HK-2 (cell line): Measurements from ENCODE around the gene RNU4-1.

ENCODE experiments used
- DNase-seq: peaks from one replicate; pipeline ENCODE4 v3.0.0-alpha.2; 2018; ENCODE audit not compliant: unreplicated experiment

Gene RNU4-1

GRCh38 chr12:120290609-120291305 is 2.3 kb downstream of the RNU4-1 start:
- peak; percentile 58 for DNase-seq

DNA sequence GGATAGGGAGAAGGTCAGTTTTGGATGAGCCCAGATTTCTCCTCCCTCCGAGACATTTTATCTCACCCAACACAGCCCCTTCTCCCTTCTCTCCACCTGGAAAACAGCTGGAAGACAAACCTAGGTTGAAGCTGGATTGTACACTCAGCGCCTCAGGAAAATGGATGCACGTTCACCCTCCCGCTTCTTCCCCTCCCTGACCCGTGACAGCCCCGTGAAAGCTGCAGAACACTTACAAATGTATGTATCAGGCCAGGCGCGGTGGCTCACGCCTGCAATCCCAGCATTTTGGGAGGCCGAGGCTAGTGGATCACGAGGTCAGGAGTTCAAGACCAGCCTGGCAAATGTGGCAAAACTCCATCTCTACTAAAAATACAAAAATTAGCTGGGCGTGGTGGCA is 5.5 kb downstream of the RNU4-1 start:
- no peak for DNase-seq

- DNase-seq = no peak
Observed at GRCh38 chr12:120286768-120287490, 6.1 kb downstream of the RNU4-1 start.

DNA sequence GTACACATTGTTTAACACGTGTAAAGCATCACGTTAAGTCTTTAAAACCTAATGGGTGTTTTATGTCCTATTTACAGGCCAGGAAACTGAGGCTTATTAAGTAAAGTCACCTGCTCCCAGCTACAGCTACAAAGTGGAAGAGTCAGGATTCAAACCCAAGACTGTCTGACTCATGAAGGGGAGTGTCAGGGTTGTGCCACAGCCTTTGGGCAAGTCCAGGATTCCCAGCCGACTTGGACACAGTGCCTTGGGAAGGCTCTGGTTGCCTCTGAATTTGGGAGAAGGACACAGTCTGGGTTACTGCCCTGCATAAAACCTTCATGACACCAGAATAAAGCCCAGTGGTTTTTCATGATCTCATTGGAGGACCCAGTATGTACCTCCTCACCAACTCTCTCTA is 8.7 kb downstream of the RNU4-1 start:
- DNase-seq = no peak

DNA sequence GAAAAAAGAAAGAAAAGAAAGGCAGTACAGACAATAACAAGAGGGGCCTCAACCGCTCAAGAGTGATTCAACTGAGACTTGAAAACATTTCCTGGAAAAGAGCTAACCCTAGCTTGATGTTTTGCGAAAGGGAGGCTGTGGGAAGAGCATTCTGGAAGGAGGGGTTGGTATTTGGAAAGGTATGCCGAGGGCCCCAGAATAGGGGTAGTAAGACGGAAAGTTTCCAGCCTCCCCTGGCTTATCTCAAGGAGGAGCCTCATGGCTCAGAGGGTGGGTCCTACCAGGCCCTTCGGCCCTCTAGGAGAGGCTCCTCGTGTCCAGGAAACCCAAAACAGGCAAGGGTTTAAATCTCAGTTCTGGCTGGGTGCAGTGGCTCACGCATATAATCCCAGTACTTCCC is 9.7 kb downstream of the RNU4-1 start:
- DNase-seq = no peak

- no peak for DNase-seq
Observed at GRCh38 chr12:120278137-120279069, 14.6 kb downstream of the RNU4-1 start.

GRCh38 chr12:120276734-120277133 is 16.3 kb downstream of the RNU4-1 start:
- no peak for DNase-seq

DNA sequence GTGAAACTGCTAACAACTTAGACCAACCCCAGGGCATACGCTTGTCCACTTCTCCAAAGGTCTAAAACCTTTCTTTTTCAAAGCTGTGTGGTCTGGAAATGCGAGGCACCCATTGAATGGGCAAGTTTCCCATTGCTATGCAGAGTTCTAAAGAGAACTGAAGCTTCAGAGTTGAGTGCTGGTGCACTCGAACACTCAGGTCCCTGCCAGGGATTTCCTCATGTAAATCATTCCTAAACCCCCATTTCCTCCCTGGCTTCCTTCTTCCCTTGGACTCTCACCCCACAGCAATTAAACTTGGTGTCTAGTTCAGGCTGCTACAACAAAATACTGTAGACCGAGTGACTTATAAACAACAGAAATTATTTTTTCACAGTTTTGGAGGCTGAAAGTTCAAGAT is 25.3 kb downstream of the RNU4-1 start:
- no peak for DNase-seq

- no peak for DNase-seq
Observed at GRCh38 chr12:120266180-120266870, 26.7 kb downstream of the RNU4-1 start.

DNA sequence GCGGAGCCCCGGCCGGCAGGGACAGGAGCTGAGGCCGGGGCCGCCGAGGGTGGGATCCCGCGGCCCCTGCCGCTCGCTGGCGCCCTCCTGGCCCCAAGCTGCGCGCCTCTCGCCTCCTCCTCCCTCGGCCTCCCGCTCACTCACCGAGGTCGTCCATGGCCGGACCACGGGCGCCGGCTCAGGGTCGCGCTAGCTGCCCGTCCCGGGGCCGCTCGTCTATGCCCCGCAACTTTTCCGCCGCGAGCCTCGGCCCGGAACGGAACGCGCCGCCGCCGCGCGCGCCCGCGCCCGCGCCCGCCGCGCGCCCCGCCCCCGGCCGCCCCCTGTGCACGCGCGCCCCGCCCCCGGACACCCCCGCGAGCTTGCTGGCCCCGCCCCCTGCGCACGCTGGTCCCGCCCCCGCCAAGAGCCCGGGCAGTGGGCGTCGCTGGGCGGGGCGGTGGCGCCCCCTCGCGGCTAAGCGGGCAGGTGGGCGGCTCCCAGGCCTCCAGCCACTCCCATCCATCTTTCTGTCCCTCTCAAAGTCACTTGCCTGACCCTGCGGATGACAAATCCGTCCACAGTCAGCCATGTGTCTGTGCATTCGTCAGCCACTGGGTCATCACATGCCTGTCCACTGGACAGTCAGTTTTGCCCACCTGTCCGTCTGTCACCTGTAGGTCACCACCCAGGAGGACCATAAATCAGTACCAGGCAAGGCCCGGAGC is 27.4 kb downstream of the RNU4-1 start, which contains the start of gene PXN:
PXN (minus strand) TSS at position 258 of the 707 bp plus-strand sequence; CDS start at position 157, 101 bp downstream.
- peak; percentile 93 for DNase-seq

- DNase-seq = no peak
Observed at GRCh38 chr12:120264904-120265472, 28.0 kb downstream of the RNU4-1 start.

DNA sequence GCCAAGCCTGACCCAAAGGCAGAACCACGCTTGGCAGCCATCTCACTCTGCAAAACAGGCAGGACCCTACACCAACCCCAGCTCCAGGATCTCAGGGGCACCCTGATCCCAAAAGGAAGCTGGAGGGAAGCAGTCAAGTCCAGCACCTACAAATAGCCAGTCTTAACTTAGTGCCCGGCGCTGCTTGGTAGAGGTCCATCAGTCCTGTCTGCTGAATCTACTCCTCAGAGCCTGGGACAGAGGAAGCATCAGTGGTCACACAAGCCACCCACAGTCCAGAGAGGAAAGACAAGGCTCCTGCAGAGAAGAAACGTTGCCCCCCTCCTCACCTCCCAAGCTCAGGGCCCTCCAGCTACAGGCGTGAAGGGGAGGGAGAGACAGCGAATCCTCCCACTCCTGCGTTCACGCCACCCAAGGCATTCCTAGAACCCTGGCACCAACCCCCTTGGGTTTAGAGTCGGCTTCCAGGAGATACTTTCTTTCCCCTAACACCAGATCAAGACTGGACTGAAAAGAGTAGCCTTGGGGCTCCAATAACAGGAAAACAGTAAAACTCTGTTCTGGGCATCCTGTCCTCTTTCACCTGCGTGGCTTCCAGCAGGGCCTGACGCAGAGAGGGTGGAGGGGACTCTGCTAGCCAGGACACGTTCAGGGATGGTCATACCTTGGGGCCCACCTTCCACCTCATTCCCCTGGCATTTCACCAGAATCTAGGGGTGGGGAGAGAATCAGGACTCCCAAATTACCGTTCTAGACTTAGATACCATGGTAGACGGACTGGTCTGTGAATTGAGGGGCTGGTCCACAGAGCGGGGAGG is 28.7 kb downstream of the RNU4-1 start:
- no peak for DNase-seq

GRCh38 chr12:120263748-120264085 is 29.3 kb downstream of the RNU4-1 start:
- no peak for DNase-seq

GRCh38 chr12:120262852-120263747 is 29.9 kb downstream of the RNU4-1 start:
- peak; percentile 61 for DNase-seq

DNA sequence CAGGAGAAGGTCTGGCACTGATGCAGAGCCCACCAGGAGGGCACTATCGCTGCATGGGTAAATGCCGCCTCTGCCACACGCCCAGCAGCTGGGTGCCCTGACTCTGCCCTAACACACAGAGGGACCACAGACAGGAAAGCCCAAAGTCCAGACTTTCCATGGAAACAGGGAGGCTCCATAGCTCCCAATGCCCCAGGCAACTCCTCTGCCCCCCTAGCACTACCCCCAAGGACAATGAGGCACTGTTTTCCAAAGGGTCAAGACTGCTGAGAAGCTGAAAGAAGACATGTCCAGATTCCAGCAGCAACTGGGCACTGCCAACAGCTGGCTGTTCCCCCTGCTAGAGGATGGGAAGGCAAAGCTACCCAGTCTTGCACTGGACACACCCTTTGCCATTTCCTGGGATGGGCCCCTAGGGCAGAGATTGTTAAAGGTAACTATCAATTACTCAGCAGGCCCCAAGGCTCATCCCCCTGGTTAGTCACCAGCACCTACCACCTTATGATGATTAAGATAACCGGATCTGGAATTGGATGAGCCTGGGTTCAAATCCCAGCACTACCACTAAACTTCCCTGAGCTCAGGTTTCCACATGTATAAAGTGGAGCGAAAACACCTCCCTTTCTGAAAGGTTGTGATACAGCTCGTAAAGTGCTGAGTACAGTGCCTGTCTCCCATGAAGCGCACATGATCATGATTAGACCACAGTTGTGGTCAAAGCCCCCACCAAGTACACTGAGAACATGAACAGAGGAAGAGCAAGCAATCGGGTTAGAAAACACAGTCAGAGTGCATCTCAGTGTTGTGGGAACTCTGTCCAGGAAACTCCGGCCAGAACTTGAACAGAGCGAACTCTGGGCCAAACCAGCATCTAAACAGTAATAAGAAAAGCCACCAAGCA is 30.8 kb downstream of the RNU4-1 start:
- DNase-seq = peak; percentile 58

DNA sequence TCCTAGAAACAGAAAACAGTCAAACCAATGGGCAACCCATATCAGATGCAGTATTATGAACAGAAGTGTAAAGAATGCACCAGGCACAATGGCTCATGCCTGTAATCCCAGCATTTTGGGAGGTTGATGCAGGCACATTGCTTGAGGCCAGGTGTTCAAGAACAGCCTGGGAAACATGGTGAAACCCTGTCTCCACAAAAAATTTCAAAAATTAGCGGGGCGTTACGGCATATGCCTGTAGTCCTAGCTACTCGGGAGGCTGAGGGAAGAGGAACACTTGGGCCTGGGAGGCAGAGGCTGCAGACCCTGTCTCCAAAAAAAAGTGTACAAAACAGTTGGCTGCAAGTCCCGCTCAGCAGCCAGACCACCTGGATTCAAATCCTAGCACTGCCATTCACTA is 32.4 kb downstream of the RNU4-1 start:
- no peak for DNase-seq

DNA sequence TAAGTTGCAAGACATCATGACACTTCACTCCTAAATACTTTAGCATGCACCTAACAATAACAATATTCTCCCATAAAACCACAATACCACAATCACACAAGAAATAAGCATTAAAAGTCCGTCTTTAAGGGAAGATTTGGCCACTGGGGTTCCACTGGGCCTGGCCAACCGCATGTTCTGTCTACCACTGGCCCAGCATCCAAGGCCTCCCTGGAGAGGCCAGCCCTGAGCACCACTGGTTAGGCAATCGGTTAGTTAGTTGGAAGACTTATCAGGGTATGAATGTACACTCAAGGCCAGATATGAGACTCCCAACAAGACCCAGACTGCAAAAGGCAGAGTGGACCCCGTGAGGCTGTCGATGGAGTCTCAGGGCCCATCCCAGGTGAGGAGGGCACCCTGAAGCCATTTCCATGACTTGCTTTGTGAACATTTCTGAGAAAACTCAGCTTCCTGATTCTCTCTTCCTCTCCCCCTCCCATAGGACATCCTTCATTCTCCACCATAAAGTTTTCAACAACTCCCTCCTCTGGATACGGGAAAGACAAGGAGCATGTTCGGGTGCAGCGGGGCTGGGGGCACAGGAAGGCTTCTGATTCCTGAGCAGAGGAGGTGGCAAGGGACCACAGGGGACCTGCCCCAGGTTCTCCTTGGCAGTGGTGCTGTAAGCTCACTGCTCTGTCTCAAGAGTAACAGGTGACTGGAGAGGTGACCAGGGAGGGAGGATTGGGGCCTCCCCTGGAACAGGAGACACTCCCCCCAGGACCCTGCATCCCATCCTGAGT is 33.4 kb downstream of the RNU4-1 start:
- DNase-seq = no peak
